ENCODE data around the gene FARP2. TPM values are rescaled to one million over a fixed set of nuclear protein-coding genes. Genes with fewer than 3 reads are reported as not detected.

Gene FARP2
- total RNA-seq, 1 donor from 2014 or later, result 57.1 TPM

DNA sequence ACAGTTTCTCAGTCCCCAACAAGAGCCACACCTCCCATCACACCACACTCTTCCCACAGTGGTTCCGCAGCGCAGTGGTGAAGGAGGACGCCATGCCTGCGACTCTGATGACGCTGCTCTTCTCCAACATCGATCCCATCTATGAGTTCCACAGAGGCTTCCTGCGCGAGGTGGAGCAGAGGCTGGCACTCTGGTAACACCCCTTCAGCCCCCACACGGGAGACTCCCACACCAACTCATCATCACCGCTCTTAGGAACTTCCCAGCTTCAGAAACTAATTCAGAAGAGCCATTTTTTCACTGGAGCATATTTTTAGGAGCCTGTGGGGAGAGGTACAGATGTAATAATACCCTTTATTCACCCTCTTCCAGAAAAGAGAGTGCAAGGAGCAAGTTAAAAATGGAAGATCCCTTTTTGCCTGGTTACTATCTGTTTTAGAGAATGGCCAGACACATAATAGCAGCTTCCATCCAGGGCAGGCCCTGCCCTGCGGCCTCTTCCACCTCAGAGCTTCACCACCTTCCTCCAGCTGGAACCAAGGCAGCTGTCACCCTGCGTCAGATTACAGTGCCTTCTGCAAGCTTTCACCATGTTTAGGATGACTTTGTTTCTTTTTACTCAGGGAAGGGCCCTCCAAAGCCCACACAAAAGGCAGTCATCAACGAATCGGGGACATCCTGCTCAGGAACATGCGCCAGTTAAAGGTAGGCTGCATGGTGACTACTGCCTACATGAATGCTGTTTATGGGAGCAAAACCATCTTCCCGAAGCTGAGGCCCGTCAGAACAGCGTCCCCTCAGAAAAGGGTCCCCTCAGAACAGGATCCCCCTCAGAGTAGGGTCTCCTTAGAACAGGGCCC is 107.4 kb downstream of the FARP2 start:
- Mint-ChIP-seq H3K4me1 (ENCODE audit: low read depth) (no peaks in the 10 kb centered on the region), H3K9me3 (ENCODE audit: low read depth) (no peaks in the 10 kb centered on the region), H3K27me3 (ENCODE audit: low read depth) (no peaks in the 10 kb centered on the region), H3K4me3 (ENCODE audit: unreplicated experiment) (no peak overlapping the region), H3K36me3 (ENCODE audit: low read depth) (no peaks in the 10 kb centered on the region), H3K27ac (ENCODE audit: unreplicated experiment) (no peak overlapping the region)
- TF ChIP-seq, protein P1, sequence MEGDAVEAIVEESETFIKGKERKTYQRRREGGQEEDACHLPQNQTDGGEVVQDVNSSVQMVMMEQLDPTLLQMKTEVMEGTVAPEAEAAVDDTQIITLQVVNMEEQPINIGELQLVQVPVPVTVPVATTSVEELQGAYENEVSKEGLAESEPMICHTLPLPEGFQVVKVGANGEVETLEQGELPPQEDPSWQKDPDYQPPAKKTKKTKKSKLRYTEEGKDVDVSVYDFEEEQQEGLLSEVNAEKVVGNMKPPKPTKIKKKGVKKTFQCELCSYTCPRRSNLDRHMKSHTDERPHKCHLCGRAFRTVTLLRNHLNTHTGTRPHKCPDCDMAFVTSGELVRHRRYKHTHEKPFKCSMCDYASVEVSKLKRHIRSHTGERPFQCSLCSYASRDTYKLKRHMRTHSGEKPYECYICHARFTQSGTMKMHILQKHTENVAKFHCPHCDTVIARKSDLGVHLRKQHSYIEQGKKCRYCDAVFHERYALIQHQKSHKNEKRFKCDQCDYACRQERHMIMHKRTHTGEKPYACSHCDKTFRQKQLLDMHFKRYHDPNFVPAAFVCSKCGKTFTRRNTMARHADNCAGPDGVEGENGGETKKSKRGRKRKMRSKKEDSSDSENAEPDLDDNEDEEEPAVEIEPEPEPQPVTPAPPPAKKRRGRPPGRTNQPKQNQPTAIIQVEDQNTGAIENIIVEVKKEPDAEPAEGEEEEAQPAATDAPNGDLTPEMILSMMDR (IDR thresholded peaks at IDR 0.05), result no peak
- no peak for DNase-seq (ENCODE audit: low spot score)

DNA sequence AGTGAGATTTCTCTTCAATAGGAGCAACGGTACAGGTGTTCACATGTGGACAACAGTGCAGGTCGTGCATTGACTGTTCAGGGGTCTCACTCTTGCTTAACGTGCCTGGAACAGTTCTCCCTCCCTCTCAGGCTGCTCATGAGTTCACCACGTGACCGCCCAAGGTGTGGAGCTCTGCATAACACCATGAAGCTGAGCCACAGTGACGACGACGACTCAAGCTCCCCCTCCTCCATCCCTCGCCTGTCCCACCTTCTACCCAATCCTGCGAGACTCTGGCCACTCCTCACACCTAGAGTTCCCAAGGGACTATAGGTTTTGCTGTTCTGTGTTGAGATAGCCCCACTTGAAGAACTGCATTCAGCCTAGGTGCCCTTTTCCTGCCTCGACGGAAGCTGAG is 109.5 kb downstream of the FARP2 start:
- Mint-ChIP-seq H3K4me1 (ENCODE audit: low read depth) (no peaks in the 10 kb centered on the region), H3K27me3 (ENCODE audit: low read depth) (no peaks in the 10 kb centered on the region), H3K9me3 (ENCODE audit: low read depth) (no peaks in the 10 kb centered on the region), H3K36me3 (ENCODE audit: low read depth) (peaks cover 5% of the 10 kb centered on the region), H3K4me3 (ENCODE audit: unreplicated experiment) (no peak overlapping the region), H3K27ac (ENCODE audit: unreplicated experiment) (no peak overlapping the region)
- TF ChIP-seq, protein P1 (IDR thresholded peaks at IDR 0.05), result no peak
- no peak for DNase-seq (ENCODE audit: low spot score)

DNA sequence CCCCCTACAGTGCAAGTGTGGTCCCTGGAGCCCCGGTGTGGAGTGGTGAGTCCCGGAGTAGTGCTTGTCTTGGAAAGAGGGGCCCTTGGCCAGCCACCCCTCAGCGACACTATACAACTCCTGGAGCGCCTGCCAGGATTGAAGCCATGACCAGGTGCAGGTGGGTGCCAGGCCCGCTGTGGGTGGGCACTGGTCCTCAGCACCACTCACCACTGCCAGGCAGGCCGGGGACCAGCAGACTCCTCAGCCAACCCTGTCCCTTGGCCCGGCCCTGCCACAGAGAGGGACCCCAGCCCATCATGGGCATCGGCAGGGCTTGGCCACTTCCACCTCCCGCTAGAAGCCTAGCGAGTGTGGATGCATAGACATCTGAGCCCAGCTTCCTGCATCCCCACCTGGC is 110.1 kb downstream of the FARP2 start:
- TF ChIP-seq, protein P1 (IDR thresholded peaks at IDR 0.05), result no peak
- Mint-ChIP-seq H3K27me3 (ENCODE audit: low read depth) (no peaks in the 10 kb centered on the region), H3K4me1 (ENCODE audit: low read depth) (no peaks in the 10 kb centered on the region), H3K27ac (ENCODE audit: unreplicated experiment) (no peak overlapping the region), H3K4me3 (ENCODE audit: unreplicated experiment) (no peak overlapping the region), H3K36me3 (ENCODE audit: low read depth) (peaks cover 10% of the 10 kb centered on the region), H3K9me3 (ENCODE audit: low read depth) (no peaks in the 10 kb centered on the region)
- no peak for DNase-seq (ENCODE audit: low spot score)

DNA sequence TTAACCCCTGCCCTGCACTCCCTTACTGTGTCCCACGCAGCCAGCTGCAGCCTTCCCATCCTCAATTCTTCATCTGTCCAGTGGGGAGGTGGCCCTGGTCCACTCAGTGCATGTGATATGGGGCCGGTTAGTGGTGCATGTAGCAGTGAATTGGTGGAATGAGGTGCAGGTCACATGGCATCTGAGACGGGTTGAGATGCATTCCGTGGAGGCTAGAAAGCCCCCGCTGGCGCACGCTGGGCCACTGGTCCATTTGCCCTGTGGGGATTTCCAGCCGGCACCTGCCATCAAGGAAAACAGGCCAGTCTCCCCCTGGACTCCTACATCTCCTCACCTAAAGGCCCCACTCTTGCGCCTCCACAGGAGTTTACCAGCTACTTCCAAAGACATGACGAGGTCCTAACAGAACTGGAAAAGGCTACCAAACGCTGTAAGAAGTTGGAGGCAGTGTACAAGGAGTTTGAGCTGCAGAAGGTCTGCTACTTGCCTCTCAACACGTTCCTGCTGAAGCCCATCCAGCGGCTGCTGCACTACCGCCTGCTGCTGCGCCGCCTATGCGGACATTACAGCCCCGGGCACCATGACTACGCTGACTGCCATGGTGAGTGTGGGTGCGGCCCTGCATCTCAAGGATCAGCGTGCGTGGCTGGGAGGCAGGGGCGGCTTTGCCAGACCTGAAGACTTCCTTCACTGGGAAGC is 111.8 kb downstream of the FARP2 start:
- H3K27ac Mint-ChIP-seq (ENCODE audit: unreplicated experiment), result no peak overlapping the region
- TF ChIP-seq, protein P1 (IDR thresholded peaks at IDR 0.05), result no peak
- H3K4me1 Mint-ChIP-seq (ENCODE audit: low read depth), result no peaks in the 10 kb centered on the region
- H3K9me3 Mint-ChIP-seq (ENCODE audit: low read depth), result no peaks in the 10 kb centered on the region
- no peak for DNase-seq (ENCODE audit: low spot score)
- H3K27me3 Mint-ChIP-seq (ENCODE audit: low read depth), result no peaks in the 10 kb centered on the region
- peaks cover 10% of the 10 kb centered on the region for H3K36me3 Mint-ChIP-seq (ENCODE audit: low read depth)
- no peak overlapping the region for H3K4me3 Mint-ChIP-seq (ENCODE audit: unreplicated experiment)

DNA sequence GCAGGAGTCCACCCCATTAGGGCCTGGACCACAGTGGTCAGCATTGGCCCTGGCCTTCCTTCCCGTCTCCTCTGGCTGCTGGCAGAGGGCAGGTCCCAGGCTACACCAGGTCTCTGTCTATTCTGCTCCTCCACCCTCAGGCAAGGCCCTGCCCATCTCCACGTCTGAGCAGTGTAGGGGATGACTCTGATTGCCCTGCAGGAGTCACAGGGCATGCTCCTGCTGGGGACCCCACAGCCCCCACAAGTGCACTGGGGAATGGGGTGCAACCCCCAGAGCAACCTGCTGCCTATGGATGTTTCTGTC is 112.3 kb downstream of the FARP2 start:
- peaks cover 10% of the 10 kb centered on the region for H3K36me3 Mint-ChIP-seq (ENCODE audit: low read depth)
- H3K9me3 Mint-ChIP-seq (ENCODE audit: low read depth), result no peaks in the 10 kb centered on the region
- no peak overlapping the region for H3K27ac Mint-ChIP-seq (ENCODE audit: unreplicated experiment)
- H3K4me1 Mint-ChIP-seq (ENCODE audit: low read depth), result no peaks in the 10 kb centered on the region
- DNase-seq (ENCODE audit: low spot score), result no peak
- TF ChIP-seq, protein P1 (IDR thresholded peaks at IDR 0.05), result no peak
- no peaks in the 10 kb centered on the region for H3K27me3 Mint-ChIP-seq (ENCODE audit: low read depth)
- H3K4me3 Mint-ChIP-seq (ENCODE audit: unreplicated experiment), result no peak overlapping the region

Data from chondrocyte (in vitro differentiated cells).